Activated CD4-positive, alpha-beta memory T cell treated with anti-CD3 and anti-CD28 coated beads for 36 hours (primary cell): ENCODE data around the gene SBNO1. TPM values are rescaled to one million over a fixed set of nuclear protein-coding genes. Genes with fewer than 3 reads are reported as not detected.
A peak's percentile ranks its signal among the peaks of the same experiment; 100 is the strongest.

Experiments used
- CTCF ChIA-PET: fragments of 350-600 bp; sonication (Branson Sonifier 250); formaldehyde crosslinking; loops from one replicate; lab custom pipeline; 2021; ENCODE audit warnings: antibody characterized with exemption, inconsistent platforms; lab: Charles Lee
- POLR2A ChIA-PET: fragments of 350-600 bp; sonication (Branson Sonifier 250); formaldehyde crosslinking; loops from one replicate; lab custom pipeline; 2021; ENCODE audit warnings: antibody characterized with exemption; lab: Charles Lee
- DNase-seq: peaks from one replicate; pipeline ENCODE4 v3.0.0-alpha.2; 2020
- H3K27ac Mint-ChIP-seq: one replicate; pipeline ENCODE4 v1.8.0; 2021; ENCODE audit warnings: mixed read lengths
- H3K27me3 Mint-ChIP-seq: one replicate; pipeline ENCODE4 v1.8.0; 2021; ENCODE audit warnings: mixed read lengths
- H3K36me3 Mint-ChIP-seq: one replicate; pipeline ENCODE4 v1.8.0; 2021; ENCODE audit warnings: mixed read lengths
- H3K4me1 Mint-ChIP-seq: one replicate; pipeline ENCODE4 v1.8.0; 2021; ENCODE audit warnings: low read depth, mixed read lengths
- H3K4me3 Mint-ChIP-seq: one replicate; pipeline ENCODE4 v1.8.0; 2021; ENCODE audit warnings: mild to moderate bottlenecking, mixed read lengths
- H3K9me3 Mint-ChIP-seq: one replicate; pipeline ENCODE4 v1.8.0; 2021; ENCODE audit warnings: mixed read lengths
- intact Hi-C: fragments of 100-400 bp; cut with micrococcal nuclease; formaldehyde crosslinking; loops from one replicate; pipeline ENCODE4 v1.15.1; 2023
- total RNA-seq, 2 experiments: library from RNA; stranded (reverse); gene quantifications; one replicate each; pipeline ENCODE4 v1.2.3, GENCODE V29; 2021

The SBNO1 gene
- total RNA-seq, 2 experiments from 2014 or later, result 49.9 to 50.6 TPM

DNA sequence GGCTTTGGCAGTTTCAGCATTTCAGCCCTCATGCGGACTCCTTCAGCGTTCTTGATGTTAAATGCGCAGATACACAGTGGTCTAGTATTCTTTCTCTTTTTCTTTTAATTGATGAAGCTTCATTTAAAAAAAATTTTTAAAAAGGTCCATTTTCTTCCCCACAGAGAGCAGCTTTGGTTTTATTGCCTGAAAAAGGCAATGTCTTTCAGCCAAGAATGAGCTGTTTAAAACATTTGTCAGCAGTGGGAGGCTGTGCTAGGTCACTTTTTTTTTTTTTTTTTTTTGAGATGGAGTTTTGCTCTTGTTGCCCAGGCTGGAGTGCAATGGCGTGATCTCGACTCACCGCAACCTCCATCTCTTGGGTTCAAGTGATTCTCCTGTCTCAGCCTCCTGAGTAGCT is 32.8 kb upstream of the SBNO1 start:
- Mint-ChIP-seq H3K4me1 (peaks cover 3% of the 10 kb centered on the region), H3K27me3 (no peaks in the 10 kb centered on the region), H3K9me3 (no peaks in the 10 kb centered on the region), H3K36me3 (peaks cover 28% of the 10 kb centered on the region), H3K4me3 (no peak overlapping the region), H3K27ac (no peak overlapping the region)
- POLR2A ChIA-PET, result no interaction called here
- CTCF ChIA-PET, result no interaction called here
- intact Hi-C loops, result no loop called here
- no peak for DNase-seq

DNA sequence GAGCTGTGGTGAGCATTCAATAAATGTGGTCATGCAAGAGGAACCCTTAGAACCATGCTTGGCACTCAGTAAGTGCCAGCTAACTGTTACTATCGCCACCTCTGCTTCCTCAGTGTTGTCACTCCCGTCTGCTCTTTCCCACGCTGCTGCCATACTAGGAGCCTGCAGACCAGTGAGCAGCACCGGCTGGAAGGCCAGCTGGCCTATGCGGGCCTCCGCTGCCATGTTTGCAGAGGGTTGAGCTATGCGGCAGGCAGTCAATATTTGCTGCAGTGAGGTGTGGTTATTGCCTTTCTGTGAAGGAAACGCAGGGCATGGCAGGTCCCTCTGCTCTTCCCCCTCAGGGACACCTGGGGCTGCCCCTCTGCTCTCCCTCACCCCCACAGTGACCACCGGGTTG is 32.3 kb upstream of the SBNO1 start:
- POLR2A ChIA-PET, result no interaction called here
- Mint-ChIP-seq H3K27ac (no peak overlapping the region), H3K27me3 (no peaks in the 10 kb centered on the region), H3K36me3 (peaks cover 30% of the 10 kb centered on the region), H3K4me3 (no peak overlapping the region), H3K4me1 (peaks cover 5% of the 10 kb centered on the region), H3K9me3 (no peaks in the 10 kb centered on the region)
- DNase-seq, result no peak
- intact Hi-C loops, result no loop called here
- CTCF ChIA-PET, result no interaction called here

DNA sequence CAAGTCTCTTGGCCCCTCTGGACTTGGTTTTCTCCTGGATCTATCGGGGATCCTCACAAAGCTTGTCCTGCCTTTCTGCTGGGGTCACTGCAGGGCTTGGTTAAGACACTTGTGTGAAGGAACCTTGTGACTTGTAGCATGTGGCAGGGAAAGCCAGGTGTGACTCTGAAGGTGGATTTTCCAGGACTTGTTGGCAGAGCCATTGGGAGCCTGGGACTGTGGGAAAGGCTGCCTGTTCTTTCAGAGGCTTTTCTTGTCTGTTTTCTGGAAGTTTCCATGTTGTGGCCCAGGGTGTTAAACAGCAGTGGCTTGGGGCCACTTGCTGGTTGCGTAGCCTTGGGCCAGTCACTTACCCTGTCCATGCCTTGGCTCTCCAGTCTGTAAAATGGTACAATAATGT is 31.9 kb upstream of the SBNO1 start:
- ChIA-PET POLR2A (no interaction called here), CTCF (no interaction called here)
- no peak overlapping the region for H3K4me3 Mint-ChIP-seq
- intact Hi-C loops, result no loop called here
- peaks cover 9% of the 10 kb centered on the region for H3K4me1 Mint-ChIP-seq
- no peak for DNase-seq
- no peaks in the 10 kb centered on the region for H3K27me3 Mint-ChIP-seq
- no peak overlapping the region for H3K27ac Mint-ChIP-seq
- peaks cover 34% of the 10 kb centered on the region for H3K36me3 Mint-ChIP-seq
- H3K9me3 Mint-ChIP-seq, result no peaks in the 10 kb centered on the region

DNA sequence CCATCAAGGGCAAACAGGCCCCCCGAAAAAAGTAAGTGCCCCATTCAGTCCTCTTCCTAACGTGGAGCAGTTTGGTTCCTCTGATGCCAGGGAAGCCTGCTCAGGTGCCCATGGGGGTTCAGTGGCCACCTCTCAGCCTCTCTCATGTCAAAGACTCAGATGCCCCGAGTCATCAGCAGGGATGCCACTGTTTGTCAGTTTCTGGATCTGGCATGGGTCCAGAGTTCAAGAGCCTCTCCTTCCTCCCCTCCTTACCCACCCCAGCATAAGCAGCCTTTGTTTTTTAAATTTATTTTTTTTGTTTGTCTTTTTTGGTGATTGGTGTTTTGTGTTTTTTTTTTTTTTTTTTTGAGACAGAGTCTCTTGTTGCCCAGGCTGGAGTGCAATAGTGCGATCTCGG is 30.6 kb upstream of the SBNO1 start:
- Mint-ChIP-seq H3K4me1 (peaks cover 21% of the 10 kb centered on the region), H3K9me3 (no peaks in the 10 kb centered on the region), H3K27me3 (no peaks in the 10 kb centered on the region), H3K27ac (no peak overlapping the region), H3K4me3 (no peak overlapping the region), H3K36me3 (peaks cover 48% of the 10 kb centered on the region)
- POLR2A ChIA-PET, result no interaction called here
- CTCF ChIA-PET, result no interaction called here
- intact Hi-C loops, result no loop called here
- no peak for DNase-seq

DNA sequence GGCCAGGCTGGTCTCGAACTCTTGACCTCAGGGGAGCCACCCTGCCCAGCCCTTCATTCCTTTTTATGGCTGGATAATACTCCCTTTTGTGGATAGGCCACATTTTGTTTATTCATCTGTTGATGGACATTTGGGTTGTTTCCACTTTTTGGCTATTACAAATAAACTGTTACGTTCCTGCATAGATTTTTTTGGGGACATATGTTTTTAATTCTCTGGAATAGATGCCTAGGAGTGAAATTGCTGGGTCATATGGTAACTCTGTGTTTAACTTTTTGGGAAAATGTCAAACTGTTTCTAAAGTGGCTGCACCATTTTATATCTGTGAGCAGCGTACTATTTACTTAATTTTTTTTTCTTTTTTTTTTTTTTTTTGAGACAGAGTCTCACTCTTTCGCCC is 29.1 kb upstream of the SBNO1 start:
- Mint-ChIP-seq H3K9me3 (no peaks in the 10 kb centered on the region), H3K27me3 (no peaks in the 10 kb centered on the region), H3K27ac (no peak overlapping the region), H3K4me3 (no peak overlapping the region), H3K36me3 (peaks cover 50% of the 10 kb centered on the region), H3K4me1 (peaks cover 25% of the 10 kb centered on the region)
- intact Hi-C loops, result no loop called here
- ChIA-PET CTCF (no interaction called here), POLR2A (no interaction called here)
- no peak for DNase-seq

DNA sequence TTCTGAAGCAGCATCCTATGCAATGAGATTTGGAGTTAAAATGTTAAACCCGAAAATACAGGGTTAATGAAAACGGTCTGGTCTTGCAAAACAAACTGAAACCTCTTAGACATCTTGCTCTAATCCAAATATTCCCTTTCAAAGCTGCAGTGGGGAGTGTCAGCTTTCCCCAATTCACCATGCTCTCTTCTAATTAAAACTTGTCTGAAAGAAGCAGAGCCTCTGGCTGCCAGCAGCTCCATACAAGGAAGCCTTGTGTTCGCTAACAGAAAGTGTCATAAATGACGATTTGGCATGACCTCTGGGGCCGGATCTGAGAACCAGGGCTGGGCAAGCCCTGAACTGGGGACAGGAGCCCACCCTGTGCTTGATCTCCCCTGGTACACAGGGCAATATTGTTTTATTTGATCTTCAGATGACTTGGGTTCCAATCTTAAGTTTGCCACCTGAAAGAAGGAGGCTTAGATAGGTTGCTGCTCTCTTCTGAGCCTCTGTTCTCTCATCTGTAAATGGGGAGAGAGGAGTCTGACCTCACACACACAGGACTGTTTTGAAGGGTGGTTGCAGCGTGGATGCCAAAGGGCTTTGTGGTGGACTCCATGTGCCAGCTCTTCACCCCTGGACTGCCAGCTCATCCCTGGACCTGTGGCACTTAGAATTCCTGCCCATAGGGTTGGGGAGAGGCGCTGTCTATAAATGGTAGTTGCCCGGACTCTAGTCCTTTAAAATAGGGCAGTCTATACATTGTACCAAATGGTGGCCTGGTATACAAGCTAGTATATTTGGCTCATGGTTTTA is 27.1 kb upstream of the SBNO1 start:
- CTCF ChIA-PET, result interaction anchor here (1.1 kb wide), 1 partner anchor 26 kb away, joined by 3 read pairs; no protein-coding TSS in a partner anchor
- H3K27ac Mint-ChIP-seq, result no peak overlapping the region

DNA sequence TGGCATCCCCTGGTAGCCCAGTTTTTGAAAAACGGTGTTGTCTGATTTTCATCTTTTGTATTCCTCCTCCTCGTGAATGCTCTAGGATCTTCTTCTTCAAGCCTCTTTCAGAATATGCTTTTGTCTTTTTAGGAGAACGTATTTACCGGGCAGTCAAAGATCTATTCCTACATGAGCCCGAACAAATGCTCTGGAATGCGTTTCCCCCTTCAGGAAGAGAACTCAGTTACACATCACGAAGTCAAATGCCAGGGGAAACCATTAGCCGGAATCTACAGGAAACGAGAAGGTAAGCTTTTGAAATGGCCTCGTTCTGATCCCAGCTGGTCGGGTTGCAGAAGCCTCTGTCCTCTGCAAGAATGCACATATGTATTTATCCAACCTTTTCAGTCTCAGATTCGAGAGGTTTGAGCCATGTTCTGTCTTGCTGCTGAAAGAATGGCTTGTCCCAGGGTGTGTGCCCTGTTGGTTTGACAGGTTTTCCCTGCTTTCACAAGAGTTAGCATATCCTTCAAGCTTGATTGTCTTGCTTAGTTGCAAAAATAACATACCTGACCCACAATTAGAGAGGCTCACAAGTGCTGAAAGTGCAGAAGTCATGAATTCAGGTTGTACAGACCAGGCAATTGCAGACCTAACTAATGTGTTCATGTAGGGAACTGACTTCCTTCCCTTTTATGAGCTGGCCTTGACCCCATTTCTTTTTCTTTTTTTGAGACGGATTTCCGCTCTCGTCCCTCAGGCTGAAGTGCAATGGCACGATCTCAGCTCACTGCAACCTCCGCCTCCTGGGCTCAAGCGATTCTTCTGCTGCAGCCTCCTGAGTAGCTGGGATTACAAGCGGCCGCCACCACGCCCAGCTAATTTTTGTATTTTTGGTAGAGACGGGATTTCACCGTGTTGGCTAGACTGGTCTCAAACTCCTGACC is 26.1 kb upstream of the SBNO1 start:
- H3K9me3 Mint-ChIP-seq, result no peaks in the 10 kb centered on the region
- H3K4me3 Mint-ChIP-seq, result peak overlapping the region; percentile 79
- intact Hi-C loops, result no loop called here
- POLR2A ChIA-PET, result interaction anchor here (0.6 to 1.3 kb wide), 4 partner anchors 12 to 167 kb away, joined by 3 to 4 read pairs (median 3); partner anchors contain the start of gene SNRNP35
- DNase-seq, result no peak
- H3K36me3 Mint-ChIP-seq, result peaks cover 42% of the 10 kb centered on the region
- CTCF ChIA-PET, result interaction anchor here (1.1 kb wide), 1 partner anchor 25 kb away, joined by 3 read pairs; no protein-coding TSS in a partner anchor
- H3K4me1 Mint-ChIP-seq, result peaks cover 40% of the 10 kb centered on the region
- peak overlapping the region; percentile 67 for H3K27ac Mint-ChIP-seq
- H3K27me3 Mint-ChIP-seq, result no peaks in the 10 kb centered on the region

More for the DNA sequence above, 27.1 kb upstream of the SBNO1 start:
- Mint-ChIP-seq H3K4me3 (peak overlapping the region; percentile 79), H3K9me3 (no peaks in the 10 kb centered on the region), H3K4me1 (peaks cover 40% of the 10 kb centered on the region), H3K27me3 (no peaks in the 10 kb centered on the region), H3K36me3 (peaks cover 47% of the 10 kb centered on the region)
- DNase-seq, result no peak
- intact Hi-C loops, result no loop called here
- POLR2A ChIA-PET, result interaction anchor here (0.9 to 1.3 kb wide), 2 partner anchors 11 to 15 kb away, joined by 3 read pairs; no protein-coding TSS in a partner anchor

DNA sequence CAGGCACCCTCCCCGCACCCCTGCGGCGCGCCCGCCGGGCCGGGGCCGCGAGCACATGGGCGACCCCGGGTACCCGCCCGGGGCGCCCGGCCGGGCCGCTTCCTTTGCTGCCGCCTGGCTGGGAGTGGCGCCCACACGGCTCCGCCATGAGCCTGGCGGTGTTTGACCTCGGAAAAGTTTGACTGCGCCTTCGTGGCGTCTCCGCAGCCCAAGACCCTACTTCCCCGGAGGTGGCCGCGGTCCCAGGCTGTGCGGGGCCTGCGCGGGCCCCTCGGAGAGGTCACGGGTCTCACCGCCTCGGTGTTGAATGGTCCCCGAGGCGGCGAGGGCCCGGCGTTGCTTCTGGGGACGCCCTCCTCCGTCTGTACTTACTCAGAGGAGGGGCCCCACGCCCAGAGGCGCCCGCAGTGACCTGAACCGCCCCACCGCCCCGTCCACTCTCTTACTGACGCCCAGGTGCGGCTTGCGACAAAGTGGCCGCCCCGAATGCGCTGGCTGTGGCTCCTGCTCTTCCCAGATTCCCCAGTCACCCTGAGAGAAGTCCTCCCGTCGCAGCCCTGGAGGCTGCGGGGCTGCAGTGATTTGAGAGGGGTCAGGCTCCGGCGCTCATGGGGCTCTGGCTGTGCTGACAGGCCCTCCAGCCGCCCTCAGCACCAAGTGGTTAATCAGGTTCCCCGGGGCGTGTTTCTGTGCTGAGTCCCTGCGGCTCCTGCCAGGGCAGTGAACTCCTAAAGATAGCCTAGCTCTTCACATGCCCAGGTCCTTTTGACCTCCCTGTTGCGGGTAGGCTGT is 25.1 kb upstream of the SBNO1 start:
- H3K4me1 Mint-ChIP-seq, result peaks cover 40% of the 10 kb centered on the region

DNA sequence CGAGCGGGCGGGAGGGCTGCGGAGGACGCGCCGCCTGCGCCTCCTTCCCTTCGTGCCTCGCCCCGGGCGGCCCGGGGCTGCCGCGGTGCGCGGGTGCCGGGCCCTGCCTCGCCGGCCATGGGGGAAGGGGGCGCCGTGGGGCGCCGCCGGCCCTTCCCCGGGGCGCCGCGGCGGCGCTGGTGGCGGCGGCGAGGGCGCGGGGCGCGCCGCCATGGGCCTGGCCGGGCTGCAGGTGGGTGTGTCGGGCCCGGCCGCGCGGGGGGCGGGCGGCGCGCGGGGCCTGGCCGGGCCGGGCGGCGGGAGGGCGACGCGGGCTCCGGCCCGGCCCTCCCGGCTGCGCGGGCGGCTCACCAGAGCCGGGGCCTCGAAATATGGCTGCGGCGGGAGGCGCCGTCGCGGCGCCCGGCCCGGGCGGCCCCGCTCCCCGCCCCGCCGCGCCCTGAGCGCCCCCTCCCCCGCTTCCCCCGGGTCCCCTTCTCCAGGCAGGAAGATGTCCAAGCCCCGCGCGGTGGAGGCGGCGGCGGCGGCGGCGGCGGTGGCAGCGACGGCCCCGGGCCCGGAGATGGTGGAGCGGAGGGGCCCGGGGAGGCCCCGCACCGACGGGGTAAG is 24.4 kb upstream of the SBNO1 start:
- intact Hi-C loops, result loop anchor here (1.0 to 5.0 kb wide), 6 partner anchors 24 to 193 kb away; partner anchors contain the start of genes RILPL1, RILPL2 and SNRNP35
- Mint-ChIP-seq H3K36me3 (peaks cover 32% of the 10 kb centered on the region), H3K4me3 (no peak overlapping the region), H3K27me3 (no peaks in the 10 kb centered on the region), H3K9me3 (no peaks in the 10 kb centered on the region), H3K27ac (no peak overlapping the region), H3K4me1 (peaks cover 40% of the 10 kb centered on the region)
- ChIA-PET POLR2A (no interaction called here), CTCF (interaction anchor here (0.6 to 1.5 kb wide), 2 partner anchors 24 to 119 kb away, joined by 3 to 10 read pairs; no protein-coding TSS in a partner anchor)
- no peak for DNase-seq

More for the DNA sequence above, 25.1 kb upstream of the SBNO1 start:
- Mint-ChIP-seq H3K4me3 (peak overlapping the region; percentile 79), H3K27me3 (no peaks in the 10 kb centered on the region), H3K36me3 (peaks cover 35% of the 10 kb centered on the region), H3K9me3 (no peaks in the 10 kb centered on the region), H3K27ac (peak overlapping the region; percentile 67)
- intact Hi-C loops, result loop anchor here (1.0 to 5.0 kb wide), 5 partner anchors 37 to 193 kb away; partner anchors contain the start of genes RILPL1, RILPL2 and SNRNP35
- ChIA-PET CTCF (no interaction called here), POLR2A (interaction anchor here (1.1 kb wide), 1 partner anchor 68 kb away, joined by 3 read pairs; the partner anchor contains the start of gene SNRNP35)
- peak; percentile 45 for DNase-seq

DNA sequence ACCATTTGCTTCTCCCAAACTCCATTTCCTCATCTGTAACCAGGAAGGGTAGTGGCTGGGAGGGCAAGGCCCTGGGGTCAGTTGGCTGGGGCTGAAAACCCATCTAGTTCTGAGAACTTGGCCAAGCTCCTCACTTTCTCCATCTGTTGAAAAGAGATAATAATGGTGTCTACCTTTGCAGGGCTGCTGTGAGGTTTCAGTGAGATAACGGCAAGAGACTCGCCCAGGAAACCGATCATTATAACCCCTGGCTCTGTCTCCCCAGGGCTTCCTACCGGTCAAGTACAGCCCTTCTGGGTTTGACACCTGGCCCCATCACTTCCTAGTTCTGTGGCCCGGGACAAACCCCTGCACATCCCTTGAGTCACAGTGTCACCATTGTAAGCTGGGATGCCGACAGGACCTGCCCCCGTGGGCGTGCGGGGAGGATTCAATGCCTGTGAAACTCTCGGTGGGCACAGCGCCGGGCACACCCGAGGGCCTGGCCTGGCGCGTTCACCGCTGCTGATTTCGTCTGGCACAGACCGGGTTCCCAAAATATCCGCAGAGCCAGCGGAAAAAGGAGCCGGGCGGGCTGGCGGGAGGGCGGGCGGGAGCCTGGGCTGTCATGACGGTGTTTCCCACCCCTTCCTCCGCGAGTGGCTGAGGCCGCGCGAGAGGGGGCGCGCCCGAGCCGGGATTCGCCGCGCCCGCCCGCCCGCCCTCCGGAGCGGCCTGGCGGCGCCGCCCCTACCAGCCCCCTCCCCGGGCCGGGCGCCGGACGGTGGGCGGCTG is 23.7 kb upstream of the SBNO1 start:
- H3K36me3 Mint-ChIP-seq, result peaks cover 29% of the 10 kb centered on the region
- H3K4me1 Mint-ChIP-seq, result peaks cover 39% of the 10 kb centered on the region
- intact Hi-C loops, result loop anchor here (1.0 to 5.0 kb wide), 5 partner anchors 23 to 144 kb away; partner anchors contain the start of genes RILPL1, RILPL2 and SNRNP35
- peak; percentile 86 for DNase-seq
- no peaks in the 10 kb centered on the region for H3K27me3 Mint-ChIP-seq
- POLR2A ChIA-PET, result interaction anchor here (0.6 to 1.2 kb wide), 3 partner anchors 25 to 145 kb away, joined by 3 to 4 read pairs (median 4); partner anchors contain the start of gene RILPL1
- no peaks in the 10 kb centered on the region for H3K9me3 Mint-ChIP-seq
- CTCF ChIA-PET, result interaction anchor here (0.6 to 1.5 kb wide), 5 partner anchors 23 to 195 kb away, joined by 3 to 10 read pairs (median 3); partner anchors contain the start of gene SNRNP35
- H3K4me3 Mint-ChIP-seq, result peak overlapping the region; percentile 80
- peak overlapping the region; percentile 88 for H3K27ac Mint-ChIP-seq
